Activated T-cell treated with anti-CD3 and anti-CD28 coated beads for 1 hour (primary cell): ENCODE results near the gene CDC14A.

Experiments used
- DNase-seq: peaks from one replicate; pipeline ENCODE4 v3.0.0-alpha.2; 2020; ENCODE audit warnings: low read depth

Gene CDC14A

GRCh38 chr1:100452641-100453040 is 100.3 kb downstream of the CDC14A start:
- DNase-seq = no peak

DNA sequence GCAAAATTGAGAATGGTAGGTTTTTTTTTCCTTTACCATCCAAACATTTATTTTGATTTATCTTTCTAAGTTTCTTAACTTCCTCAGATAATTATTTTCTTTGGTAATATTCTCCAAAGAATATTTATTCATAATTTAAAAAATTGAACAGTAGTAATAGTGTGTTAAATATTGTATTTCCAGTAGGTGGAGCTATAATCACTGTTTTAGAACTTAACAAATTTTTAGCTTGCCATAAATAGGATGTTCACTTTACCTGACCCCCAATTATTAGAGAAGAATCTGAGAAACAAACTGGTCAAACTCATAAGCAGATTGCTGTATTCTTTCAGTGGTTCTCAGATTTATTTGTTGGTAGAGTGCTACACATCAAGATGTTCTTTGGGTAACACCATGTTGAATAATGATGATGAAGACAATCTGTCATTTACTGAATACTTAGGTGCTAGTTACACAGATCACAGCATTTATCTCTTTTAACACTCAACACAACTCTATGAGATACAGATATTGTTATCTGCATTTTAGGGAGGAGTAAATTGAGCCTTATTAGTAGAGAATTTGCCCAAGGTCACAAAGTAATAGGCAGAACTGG is 103.3 kb downstream of the CDC14A start:
- no peak for DNase-seq

GRCh38 chr1:100456880-100457279 is 104.6 kb downstream of the CDC14A start:
- no peak for DNase-seq

GRCh38 chr1:100457683-100458082 is 105.4 kb downstream of the CDC14A start:
- DNase-seq = no peak

GRCh38 chr1:100458661-100459357 is 106.5 kb downstream of the CDC14A start:
- no peak for DNase-seq

DNA sequence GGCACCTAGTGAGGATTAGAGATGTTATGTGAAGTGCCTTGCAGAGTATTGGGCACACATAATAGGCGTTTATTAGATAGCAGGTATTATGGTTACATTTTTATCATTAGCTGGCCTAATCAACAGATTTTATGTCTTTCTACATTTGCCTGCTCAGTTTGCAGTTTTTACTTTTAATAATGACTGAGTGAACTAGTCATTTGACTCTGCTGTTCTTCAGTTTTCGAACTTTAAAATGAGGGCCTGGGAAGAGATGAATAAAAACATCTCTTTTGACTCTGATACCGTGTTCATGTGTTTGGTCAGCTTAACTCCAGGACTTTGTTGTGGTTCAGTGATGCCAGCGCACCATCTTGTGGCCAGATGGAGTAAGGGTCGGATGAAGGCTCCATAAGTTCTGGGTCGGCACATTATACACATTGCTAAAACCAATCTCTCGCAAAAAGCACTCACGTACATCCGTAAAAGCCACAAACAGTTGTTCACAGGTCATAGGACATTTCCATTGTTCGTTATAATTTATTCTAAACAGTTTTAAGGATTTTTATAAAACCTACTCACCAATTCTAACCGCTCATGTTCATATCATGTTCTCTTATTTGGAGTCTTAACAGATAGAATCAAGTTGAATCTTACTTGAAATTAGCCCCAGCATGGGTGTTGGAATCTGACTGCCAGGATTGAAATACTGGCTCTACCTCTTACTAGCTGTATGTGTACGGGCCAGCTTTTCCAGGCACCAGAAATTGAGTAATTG is 107.2 kb downstream of the CDC14A start:
- DNase-seq = peak; percentile 48

DNA sequence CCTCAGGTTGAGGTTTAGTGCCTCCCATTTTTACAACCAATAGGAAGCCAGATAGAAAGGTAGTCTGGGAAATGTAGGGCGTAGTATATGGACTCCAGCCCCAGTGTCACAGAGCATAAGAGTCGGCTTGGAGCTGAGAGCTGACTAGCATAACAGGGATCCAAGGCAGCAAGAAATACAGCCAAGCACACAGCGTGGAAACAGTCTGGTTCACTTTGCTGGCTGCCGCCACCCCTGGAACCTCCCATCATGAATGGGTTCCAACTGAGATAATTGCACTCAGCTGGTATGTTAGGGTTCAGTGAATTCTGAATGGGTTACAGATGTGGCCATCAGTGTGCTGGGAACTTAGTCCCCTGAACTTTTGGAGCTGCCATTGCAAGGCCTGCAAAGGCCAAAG is 108.9 kb downstream of the CDC14A start:
- DNase-seq = no peak

GRCh38 chr1:100462326-100463025 is 110.2 kb downstream of the CDC14A start:
- DNase-seq = no peak

DNA sequence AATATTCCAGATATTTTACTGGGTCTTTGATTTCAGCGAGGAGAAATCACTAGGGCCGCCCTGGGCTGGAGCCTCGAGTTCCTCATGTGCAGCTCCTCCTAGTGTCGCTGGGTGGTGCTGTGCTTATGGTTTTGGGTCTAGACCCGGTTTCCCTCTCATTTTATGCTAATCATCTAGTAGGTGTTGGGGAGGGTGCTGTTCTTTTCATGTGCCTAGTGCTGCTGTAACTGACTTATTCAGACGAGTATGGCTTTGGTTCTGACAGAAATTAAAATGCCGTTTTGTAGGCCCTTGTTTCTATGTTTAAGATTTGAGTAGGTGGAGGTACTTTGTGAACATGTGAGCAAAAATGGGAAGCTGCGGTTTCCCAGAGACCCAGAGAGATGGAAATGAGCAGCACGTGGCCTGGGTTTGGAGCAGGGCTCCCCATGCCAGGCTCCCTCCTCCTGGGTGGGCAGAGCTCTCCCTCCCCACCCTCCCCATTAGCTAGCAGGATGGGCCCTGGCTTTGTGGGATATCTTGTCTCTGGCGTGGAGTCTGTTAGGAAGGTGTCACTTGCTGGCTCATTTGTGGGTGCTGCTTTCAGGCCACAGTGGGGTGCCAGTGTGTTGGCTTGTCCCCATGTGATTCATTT is 111.6 kb downstream of the CDC14A start:
- DNase-seq = peak; percentile 19

DNA sequence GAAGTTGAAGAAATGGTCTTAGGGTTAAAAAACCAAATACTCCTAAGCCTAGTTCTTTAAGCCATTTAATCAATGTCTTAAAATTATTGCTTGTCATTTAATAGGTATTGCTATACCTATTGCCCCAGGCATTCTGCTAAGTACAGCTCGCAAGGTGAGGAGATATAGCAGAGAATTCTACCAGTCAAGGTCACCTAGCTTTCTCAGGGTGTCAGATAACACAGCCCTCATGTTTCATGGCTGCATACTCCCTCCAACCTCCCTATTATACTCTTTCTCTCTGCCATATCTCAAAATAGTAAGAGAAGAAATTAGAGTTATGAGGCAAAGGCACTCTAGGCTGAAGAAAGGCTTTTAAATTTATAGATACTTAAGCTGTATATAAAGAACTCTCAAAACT is 117.3 kb downstream of the CDC14A start:
- no peak for DNase-seq

DNA sequence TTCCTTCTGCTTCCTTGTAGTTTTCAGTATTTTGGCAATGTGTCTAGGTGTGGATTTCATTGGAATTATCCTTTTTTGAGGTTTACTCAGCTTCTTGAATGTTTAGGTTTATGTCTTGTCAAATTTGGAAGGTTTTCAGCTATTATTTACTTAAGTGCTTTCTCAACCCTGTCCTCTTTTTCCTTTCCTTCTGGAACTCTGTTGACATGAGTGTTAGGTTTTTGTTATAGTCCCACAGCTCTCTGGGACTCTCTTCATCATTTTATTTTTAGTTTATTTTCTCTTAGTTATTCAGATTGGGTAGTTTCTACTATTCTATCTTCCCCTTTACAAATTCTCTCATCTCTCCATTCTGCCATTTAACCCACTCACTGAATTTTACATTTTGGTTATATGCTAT is 122.5 kb downstream of the CDC14A start:
- no peak for DNase-seq

GRCh38 chr1:100476735-100477290 is 124.5 kb downstream of the CDC14A start:
- no peak for DNase-seq

- no peak for DNase-seq
Measured at GRCh38 chr1:100478816-100479215, 126.5 kb downstream of the CDC14A start.

DNA sequence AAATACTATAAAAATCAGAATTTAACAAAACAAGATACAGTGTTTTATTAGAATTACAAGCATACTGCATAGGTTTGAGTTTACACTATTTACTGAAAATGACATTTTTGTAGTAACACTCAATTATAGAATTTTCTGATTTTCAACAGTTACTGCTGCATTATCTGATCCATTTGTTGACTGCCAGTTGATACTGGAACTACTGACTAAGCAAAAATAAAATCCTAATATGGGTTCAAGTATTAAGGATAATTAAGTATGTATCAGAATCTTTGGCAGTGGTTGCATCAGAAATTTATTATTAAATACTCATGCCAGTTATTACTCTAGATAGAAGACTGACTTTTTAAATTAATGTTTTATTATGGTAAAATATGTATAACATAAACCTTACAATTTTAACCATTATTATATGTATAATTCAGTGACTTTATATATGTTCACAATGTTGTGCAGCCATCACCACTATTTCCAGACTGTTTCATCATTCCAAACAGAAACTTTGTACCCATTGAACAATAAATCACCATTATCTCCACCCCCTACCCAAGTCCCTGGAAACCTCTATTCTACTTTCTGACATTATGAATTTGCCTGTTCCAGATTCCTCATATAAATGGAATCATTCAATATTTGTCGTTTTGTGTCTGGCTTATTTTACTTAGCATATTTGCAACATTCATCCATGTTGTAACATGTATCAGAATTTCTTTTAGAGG is 127.5 kb downstream of the CDC14A start:
- DNase-seq = no peak

GRCh38 chr1:100481303-100481702 is 129.0 kb downstream of the CDC14A start:
- no peak for DNase-seq

DNA sequence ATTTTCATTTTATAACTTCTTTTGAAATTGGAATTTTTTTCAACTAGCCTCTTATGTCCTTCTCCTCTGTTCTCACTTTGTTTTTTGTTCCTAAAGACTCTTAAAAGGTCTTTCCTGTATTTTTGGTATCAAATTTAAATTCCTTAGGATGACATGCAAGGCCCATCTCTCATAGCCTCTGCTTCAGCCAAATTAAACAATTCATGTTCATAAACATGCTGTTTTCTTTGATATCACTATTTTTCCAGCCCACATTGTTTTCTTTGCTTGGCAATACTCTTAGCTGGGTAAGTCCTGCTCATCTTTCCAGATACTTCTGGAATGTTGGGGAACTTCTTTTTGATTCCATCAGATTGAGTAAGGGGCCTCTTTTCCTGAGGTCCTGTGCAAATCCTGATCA is 129.9 kb downstream of the CDC14A start:
- DNase-seq = no peak

- DNase-seq = no peak
Measured at GRCh38 chr1:100482748-100483147, 130.4 kb downstream of the CDC14A start.

- DNase-seq = no peak
Measured at GRCh38 chr1:100483230-100483629, 130.9 kb downstream of the CDC14A start.

GRCh38 chr1:100485855-100486258 is 133.6 kb downstream of the CDC14A start:
- no peak for DNase-seq

- DNase-seq = no peak
Measured at GRCh38 chr1:100494393-100495084, 142.2 kb downstream of the CDC14A start.

DNA sequence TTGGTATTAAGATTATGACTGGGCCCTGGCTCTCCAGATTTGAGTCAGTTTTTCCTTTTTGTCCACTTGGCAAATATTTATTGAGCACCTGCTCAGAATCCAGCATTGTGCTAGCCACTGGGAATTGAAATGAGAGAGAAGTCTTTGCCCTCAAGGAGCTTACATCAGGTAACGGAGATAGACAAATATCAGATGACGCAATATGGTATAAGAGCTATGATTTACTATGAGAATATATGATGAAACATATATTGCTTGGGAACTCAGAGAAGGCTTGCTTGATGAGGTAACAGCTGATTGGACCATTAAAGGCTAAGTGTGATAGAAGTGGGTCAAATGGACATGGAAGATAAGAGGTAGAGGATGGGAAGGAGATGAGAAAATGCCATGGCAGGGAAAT is 144.6 kb downstream of the CDC14A start:
- DNase-seq = no peak
